ENCODE measurements around the gene ADCY2. TPM values are rescaled to one million over a fixed set of nuclear protein-coding genes. Genes with fewer than 3 reads are reported as not detected.

The ADCY2 gene
- total and polyA plus RNA-seq, 2 of the 13 experiments (the other 11 are each of a cell fraction or from before 2014, with no cell fraction given), result not detected

GRCh38 chr5:7815892-7816534 lies 420.1 kb downstream of the ADCY2 start (continued):
- TF ChIP-seq PREB (CRISPR knock-in tag; IDR thresholded peaks at IDR 0.05) (no peak), ZNF644 (CRISPR knock-in tag; IDR thresholded peaks at IDR 0.05; ENCODE audit: low read depth) (peak; percentile 83), SMARCE1 (IDR thresholded peaks at IDR 0.05; ENCODE audit: borderline replicate concordance) (no peak), ZBTB2 (CRISPR knock-in tag; IDR thresholded peaks at IDR 0.05; ENCODE audit: low read depth) (no peak), SRF (IDR thresholded peaks at IDR 0.05; ENCODE audit: low read depth, low read length) (no peak), ZBTB10 (CRISPR knock-in tag; IDR thresholded peaks at IDR 0.05; ENCODE audit: borderline replicate concordance) (no peak), PRPF4 (IDR thresholded peaks at IDR 0.05; ENCODE audit: low read depth, low read length, poor library complexity, severe bottlenecking) (no peak), E2F1 (CRISPR knock-in tag; IDR thresholded peaks at IDR 0.05) (no peak), BCL3 (CRISPR knock-in tag; IDR thresholded peaks at IDR 0.05) (no peak), ZBTB40 (IDR thresholded peaks at IDR 0.05) (no peak), ZBTB40 (CRISPR knock-in tag; IDR thresholded peaks at IDR 0.05) (no peak), RXRB (CRISPR knock-in tag; IDR thresholded peaks at IDR 0.05; ENCODE audit: borderline replicate concordance) (no peak)
